Stimulated activated memory B cell treated with anti-CD40 and anti-IgM and Interleukin-4, amounts not matched to agents 10 μg/mL and 1 μg/mL and 100 μg/mL, for 72 hours (primary cell): ENCODE measurements around the gene ARMCX2.

Experiments
- ATAC-seq: fragments of 150-1000 bp; cut with Tn5 transposase; 2 replicates; pipeline ENCODE4 v1.10.0; 2021
- H3K27ac Mint-ChIP-seq: one replicate; pipeline ENCODE4 v1.8.0; 2022; ENCODE audit warnings: mild to moderate bottlenecking, mixed read lengths
- H3K27me3 Mint-ChIP-seq: one replicate; pipeline ENCODE4 v1.8.0; 2022; ENCODE audit warnings: mixed read lengths
- H3K36me3 Mint-ChIP-seq: one replicate; pipeline ENCODE4 v1.8.0; 2022; ENCODE audit warnings: mixed read lengths
- H3K4me1 Mint-ChIP-seq: one replicate; pipeline ENCODE4 v1.8.0; 2022; ENCODE audit warnings: mixed read lengths
- H3K4me3 Mint-ChIP-seq: one replicate; pipeline ENCODE4 v1.8.0; 2022; ENCODE audit warnings: mild to moderate bottlenecking, moderate library complexity, mixed read lengths
- H3K9me3 Mint-ChIP-seq: one replicate; pipeline ENCODE4 v1.8.0; 2022; ENCODE audit warnings: mixed read lengths

The ARMCX2 gene

GRCh38 chrX:101642093-101642492, 17.6 kb downstream of the ARMCX2 start:
- H3K4me1 Mint-ChIP-seq: no peaks in the 10 kb centered on the region
- H3K27me3 Mint-ChIP-seq: no peaks in the 10 kb centered on the region
- no peaks in the 10 kb centered on the region for H3K9me3 Mint-ChIP-seq
- ATAC-seq: no peak
- no peak overlapping the region for H3K4me3 Mint-ChIP-seq
- H3K36me3 Mint-ChIP-seq: peaks cover 5% of the 10 kb centered on the region
- H3K27ac Mint-ChIP-seq: no peak overlapping the region

GRCh38 chrX:101639583-101639982, 20.1 kb downstream of the ARMCX2 start:
- Mint-ChIP-seq H3K4me1 (no peaks in the 10 kb centered on the region), H3K27me3 (no peaks in the 10 kb centered on the region), H3K27ac (no peak overlapping the region), H3K4me3 (no peak overlapping the region), H3K36me3 (peaks cover 5% of the 10 kb centered on the region), H3K9me3 (no peaks in the 10 kb centered on the region)
- ATAC-seq: no peak

GRCh38 chrX:101619364-101619763, 40.3 kb downstream of the ARMCX2 start:
- H3K4me1 Mint-ChIP-seq: peaks cover 21% of the 10 kb centered on the region
- H3K27ac Mint-ChIP-seq: no peak overlapping the region
- H3K36me3 Mint-ChIP-seq: peaks cover 14% of the 10 kb centered on the region
- H3K27me3 Mint-ChIP-seq: no peaks in the 10 kb centered on the region
- H3K4me3 Mint-ChIP-seq: no peak overlapping the region
- ATAC-seq: no peak
- H3K9me3 Mint-ChIP-seq: no peaks in the 10 kb centered on the region

- Mint-ChIP-seq H3K4me1 (peaks cover 14% of the 10 kb centered on the region), H3K9me3 (no peaks in the 10 kb centered on the region), H3K4me3 (peak within 1 kb of the TSS; percentile 90), H3K36me3 (peaks cover 8% of the 10 kb centered on the region), H3K27me3 (no peaks in the 10 kb centered on the region), H3K27ac (peak within 1 kb of the TSS; percentile 91)
- ATAC-seq: peak; percentile 97
Observed at GRCh38 chrX:101617211-101618191, 42.1 kb downstream of the ARMCX2 start, which contains the start of gene ARMCX6. ARMCX6 (minus strand) TSS chrX:101618000; CDS start chrX:101616620, 1,380 bp downstream.

GRCh38 chrX:101605728-101606127, 53.9 kb downstream of the ARMCX2 start:
- peaks cover 9% of the 10 kb centered on the region for H3K27me3 Mint-ChIP-seq
- no peaks in the 10 kb centered on the region for H3K36me3 Mint-ChIP-seq
- no peaks in the 10 kb centered on the region for H3K4me1 Mint-ChIP-seq
- H3K9me3 Mint-ChIP-seq: no peaks in the 10 kb centered on the region
- no peak overlapping the region for H3K27ac Mint-ChIP-seq
- H3K4me3 Mint-ChIP-seq: no peak overlapping the region
- ATAC-seq: no peak
